NCI-H460 (cell line): ENCODE measurements around the gene PSRC1. TPM values are rescaled to one million over a fixed set of nuclear protein-coding genes. Genes with fewer than 3 reads are reported as not detected.

Experiments
- DNase-seq: peaks from one replicate; pipeline ENCODE4 v3.0.0-alpha.2; 2016; ENCODE audit warnings: low read depth; ENCODE audit errors: extremely low read depth
- total RNA-seq: library from RNA; depleted of rRNA; stranded (reverse); fragments of >200 nt; shearing (Covaris generic); gene quantifications from 2 replicates; pipeline ENCODE4 v1.2.3, GENCODE V29; 2014

PSRC1 gene
- total RNA-seq, 1 experiment from 2014 or later = 28.0 TPM

DNA sequence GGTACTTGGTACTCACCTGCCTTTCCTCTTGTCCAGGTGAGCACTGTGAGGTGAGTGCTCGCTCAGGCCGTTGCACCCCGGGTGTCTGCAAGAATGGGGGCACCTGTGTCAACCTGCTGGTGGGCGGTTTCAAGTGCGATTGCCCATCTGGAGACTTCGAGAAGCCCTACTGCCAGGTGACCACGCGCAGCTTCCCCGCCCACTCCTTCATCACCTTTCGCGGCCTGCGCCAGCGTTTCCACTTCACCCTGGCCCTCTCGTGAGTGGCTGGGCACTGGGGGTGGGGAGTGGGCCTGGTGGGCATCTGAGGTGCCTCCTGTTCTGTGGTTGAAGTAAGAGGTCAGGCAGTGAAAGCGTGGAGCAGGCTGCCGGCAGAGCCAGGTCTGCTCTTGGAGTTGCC, 21.9 kb downstream of the PSRC1 start:
- DNase-seq = no peak

DNA sequence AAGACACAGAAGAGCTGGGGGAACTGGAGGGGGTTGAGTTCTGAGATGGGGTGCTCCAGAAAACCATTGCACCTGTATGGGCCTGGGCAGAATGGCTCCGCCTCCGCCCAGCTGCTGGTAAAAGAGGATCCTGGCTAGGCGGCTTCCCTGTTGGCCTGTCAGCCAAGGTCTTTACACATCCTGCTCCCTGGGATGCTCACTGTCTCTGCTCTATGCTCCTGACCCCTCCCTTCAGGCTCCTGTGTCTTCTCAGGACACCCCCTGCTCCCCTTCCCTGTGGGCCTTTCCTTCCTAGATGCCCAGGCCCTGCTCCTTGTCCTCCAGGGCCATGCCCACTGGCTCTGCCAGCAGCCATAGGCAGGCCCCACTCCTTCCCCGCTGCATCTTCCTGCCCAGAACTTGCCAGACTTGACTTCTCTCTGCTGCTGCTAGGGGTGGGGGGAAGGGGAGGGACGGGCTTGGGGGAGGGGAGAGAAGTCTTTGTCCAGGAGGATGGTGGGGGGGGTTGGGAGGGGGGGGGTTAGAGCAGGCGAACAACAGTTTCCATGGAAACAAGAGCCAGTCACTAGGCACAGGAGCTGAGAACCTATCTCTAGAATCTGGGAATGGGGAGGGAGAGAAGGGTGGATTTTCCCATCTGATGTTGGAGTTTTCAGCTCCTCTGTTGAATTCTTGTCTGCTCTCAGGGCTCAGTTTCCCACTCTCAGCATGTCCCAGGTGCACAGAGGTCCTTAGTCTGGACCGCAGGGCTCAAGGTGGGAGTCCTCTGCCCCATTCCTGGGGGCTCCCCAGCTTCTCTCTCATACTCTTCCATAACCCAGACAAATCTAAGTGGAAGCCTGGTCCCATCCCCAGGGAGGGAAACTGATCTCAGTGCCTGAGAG, 23.0 kb downstream of the PSRC1 start:
- no peak for DNase-seq

DNA sequence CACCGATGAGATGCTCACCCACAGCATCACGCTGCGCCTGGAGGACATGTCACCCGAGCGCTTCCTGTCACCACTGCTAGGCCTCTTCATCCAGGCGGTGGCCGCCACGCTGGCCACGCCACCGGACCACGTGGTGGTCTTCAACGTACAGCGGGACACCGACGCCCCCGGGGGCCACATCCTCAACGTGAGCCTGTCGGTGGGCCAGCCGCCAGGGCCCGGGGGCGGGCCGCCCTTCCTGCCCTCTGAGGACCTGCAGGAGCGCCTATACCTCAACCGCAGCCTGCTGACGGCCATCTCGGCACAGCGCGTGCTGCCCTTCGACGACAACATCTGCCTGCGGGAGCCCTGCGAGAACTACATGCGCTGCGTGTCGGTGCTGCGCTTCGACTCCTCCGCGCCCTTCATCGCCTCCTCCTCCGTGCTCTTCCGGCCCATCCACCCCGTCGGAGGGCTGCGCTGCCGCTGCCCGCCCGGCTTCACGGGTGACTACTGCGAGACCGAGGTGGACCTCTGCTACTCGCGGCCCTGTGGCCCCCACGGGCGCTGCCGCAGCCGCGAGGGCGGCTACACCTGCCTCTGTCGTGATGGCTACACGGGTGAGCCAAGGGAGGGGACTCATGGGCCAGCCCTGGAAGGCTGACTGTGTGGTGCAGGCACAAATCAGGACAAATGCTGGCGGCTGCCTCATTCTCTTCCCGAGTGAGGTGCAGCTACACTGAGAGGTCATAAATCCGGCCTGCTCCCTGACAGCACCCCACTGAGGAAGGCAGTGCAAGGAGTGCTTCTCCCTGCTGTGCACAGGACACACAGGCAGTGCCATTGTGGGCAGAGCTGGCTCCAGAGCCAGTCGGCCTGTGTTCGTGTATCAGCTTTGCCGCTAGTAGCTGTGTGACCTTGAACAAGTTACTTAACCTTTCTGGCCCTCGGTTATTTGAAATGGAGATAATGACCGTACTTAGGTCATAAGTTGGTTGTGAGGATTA, 24.2 kb downstream of the PSRC1 start:
- no peak for DNase-seq

DNA sequence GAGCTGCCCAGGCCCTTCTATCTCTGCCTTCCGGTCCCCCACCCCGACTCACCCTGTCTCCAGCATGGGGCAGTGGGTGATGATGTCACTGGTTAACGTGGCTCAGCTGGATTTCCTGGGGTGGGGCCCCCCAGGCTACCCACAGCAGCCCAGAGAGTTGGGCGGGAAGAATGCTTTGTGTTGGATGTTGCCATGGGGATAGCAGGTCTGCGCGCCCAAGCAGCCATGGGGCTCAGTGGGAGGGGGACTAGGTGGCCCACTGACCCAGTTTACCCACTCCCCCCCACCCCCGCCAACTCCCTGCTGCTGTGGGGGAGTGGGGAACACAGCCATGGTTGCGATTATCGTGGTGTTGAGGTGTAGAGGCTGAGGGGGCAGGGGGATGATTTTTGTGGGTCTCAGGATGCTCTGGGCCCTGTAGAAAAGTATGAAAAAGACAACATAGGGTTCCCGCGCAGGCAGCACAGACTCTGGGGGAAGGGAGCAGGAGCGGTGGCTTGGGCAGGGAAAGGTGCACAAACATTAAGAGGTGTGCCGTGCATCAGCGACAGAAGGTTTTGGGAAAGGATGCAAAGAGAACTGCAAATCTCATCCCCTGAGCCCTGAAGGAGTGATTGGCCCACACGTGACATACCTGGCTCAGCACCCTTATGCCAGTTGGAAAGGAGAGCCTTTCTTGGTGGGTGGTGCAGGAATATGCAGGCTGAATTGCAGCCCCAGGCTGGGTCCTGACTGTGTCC, 25.1 kb downstream of the PSRC1 start:
- DNase-seq = no peak

DNA sequence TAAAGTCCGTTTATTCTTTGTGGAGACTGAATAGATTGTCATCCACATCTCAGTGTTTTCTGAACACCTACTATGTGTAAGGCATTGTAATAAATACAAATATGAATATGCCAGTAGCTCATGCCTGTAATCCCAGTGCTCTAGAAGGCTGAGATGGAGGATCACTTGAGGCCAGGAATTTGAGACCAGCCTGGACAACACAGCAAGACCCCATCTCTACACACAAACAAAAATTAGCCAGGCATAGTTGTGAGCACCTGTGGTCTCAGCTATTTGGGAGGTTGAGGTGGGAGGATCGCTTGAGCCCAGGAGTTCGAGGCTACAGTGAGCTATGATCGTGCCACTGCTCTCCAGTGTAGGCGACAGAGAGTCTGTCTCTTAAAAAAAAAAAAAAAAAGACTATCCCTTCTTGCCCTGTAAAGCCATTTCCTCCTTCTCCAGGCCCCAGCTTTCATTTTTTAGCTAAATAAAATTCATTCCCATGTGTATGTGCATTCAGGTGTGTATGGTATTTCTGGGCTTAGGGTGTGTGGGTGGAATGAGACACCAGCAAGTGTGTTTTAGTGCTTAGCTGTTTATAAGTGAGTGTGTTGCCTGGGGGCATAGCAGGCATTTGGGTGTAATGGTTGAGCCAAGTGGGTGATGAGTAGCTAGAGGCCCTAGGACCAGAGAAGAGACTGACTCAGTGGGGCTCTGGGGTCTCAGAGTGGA, 25.8 kb downstream of the PSRC1 start:
- DNase-seq = no peak

DNA sequence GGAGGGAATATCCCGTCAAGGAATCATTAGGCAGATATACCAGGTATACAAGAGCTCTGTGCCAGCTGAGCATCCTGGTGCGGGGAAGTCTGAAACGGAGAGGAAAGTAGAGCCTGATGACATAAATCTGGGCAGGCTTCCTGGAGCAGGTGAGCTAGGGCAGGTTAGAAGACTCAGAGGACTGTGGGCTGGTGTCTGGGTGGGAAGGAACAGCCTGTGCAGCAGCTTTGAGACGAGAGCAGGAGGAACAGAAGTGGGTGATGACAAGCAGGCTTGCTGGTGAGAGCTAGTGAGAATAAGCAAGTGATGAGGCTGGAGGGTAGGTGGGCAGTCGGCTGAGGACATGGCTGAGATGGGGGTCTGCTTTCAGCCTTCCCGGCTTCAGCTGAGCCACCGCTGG, 26.9 kb downstream of the PSRC1 start:
- DNase-seq = no peak

DNA sequence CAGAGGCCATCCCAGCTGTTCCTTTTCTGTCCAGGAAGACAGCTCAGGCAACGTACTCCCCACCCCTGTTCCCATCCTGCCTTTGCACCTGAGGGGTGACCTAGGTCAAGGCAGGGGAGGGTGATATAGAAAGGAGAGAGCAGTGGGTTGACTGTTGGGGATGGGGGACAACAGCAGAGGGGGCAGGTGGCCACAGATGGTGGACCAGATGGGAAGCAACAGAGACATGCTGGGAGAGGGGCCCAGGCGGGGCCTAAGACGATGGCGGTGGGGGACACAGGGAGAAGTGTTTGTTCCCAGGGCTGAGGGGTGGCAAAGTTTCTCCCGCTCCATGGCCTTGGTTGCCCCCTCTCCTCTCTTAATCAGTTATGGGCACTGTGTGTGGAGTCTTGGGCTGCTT, 27.3 kb downstream of the PSRC1 start:
- no peak for DNase-seq

DNA sequence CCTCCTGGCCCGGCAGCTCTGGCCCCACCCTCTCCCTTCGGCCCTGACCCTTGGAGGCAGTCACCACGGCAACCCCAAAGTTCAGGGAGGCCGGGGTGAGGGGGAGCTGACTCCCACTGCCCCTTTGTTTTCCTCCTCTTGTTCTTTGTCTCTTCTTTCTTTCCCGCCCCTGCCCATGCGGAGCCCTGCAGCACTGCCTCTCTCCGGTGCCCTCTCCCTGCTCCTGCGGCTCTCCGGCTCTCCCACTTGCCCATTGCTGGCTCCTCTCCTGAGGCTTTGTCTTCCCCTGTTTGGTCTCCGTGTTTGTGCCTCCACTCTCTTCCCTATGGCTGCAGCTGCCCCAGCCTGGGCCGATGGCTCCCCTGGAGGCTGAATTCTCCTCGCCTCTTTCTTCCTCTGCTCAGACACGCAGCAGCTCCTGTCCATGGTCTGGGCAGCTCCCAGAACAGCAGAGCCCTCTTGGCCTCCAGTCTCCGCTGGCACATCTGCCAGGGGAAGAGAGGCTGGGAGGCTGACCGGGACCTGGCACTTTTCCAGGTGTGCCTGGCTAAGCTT, 27.8 kb downstream of the PSRC1 start:
- no peak for DNase-seq

DNA sequence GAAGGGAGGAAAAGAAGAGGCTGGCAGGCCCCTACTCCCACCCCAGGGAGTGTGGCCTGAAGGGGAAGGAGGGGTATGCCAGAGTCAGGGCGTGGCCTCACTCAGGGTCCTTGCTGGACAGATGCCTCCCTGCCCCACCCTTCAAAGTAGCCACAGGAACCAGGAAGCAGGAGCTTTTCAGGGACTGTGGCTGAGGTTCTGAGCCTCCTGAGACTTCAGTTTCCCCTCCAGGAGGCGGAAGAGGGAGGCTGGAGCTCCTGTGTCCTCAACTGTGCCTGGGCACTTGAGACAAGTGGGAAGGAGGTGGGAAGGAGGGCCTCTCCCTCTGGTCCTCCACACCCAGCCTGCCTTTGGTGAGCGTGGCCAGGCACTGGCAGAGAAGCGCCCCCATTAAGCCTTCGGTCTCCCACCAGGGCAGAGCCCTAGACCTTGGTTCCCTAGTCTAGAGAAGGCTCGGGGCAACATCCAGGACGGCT, 28.3 kb downstream of the PSRC1 start:
- no peak for DNase-seq

DNA sequence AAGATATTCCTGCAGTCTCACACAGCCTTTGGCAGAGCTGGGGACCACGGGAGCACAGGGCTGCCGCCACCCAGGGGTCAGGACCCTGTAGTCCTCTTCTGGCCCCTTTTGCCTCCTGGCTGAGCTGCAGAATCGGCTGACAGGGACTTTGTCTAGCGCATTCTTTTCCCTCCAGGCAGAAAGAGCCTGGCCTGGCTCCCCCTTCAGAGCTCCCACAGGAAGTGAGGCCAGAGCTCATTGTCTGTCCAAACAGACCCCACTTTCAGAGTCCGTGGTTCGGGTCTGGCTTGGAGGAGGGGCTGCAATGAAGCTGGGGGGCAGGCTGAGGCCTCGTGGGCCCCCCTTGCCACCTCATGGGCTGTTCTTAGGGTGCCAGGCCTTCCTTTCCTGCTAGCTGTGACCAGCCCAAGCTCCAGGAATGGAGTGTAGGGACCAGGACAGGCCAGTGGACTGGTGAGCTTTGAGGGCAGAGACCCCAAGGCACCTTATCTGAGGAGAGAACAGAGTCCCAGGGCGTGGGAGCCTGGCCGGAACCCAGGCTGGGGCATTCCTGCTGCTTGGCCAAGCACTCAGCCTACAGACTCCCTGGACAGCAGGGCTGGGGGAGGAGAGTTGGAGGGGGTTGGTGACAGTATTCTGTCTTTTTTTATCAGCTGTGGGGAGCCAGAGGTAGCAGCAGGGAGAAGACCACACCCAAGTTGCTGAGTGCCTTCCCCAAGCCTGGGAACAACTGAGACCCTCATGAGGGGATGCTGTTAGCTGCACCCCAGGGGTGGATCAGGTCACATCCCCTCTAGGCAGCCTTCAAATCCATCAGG, 28.9 kb downstream of the PSRC1 start:
- DNase-seq = no peak

DNA sequence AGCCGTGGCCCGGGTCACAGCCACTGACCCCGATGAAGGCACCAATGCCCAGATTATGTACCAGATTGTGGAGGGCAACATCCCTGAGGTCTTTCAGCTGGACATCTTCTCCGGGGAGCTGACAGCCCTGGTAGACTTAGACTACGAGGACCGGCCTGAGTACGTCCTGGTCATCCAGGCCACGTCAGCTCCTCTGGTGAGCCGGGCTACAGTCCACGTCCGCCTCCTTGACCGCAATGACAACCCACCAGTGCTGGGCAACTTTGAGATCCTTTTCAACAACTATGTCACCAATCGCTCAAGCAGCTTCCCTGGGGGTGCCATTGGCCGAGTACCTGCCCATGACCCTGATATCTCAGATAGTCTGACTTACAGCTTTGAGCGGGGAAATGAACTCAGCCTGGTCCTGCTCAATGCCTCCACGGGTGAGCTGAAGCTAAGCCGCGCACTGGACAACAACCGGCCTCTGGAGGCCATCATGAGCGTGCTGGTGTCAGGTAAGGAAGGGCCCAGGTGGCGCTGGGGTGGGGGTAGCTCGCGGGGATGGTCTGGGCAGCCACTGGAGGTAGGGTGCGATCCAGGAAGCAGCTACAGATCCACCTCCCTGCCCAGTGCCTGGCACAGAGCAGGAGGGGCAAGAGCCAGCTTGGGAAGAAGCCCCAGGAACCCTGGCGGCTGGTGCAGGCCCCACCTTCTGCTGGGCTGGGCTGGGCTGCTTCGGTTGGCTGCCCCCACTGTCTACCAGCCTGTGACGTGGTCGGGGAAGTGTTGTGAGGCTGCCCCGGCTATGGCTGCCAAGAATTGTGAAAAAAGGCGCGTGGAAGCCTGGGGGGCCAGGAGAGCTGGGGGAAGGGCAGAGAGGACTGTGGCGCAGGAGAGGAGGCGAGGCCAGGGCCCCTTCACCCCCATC, 29.8 kb downstream of the PSRC1 start:
- DNase-seq = no peak

DNA sequence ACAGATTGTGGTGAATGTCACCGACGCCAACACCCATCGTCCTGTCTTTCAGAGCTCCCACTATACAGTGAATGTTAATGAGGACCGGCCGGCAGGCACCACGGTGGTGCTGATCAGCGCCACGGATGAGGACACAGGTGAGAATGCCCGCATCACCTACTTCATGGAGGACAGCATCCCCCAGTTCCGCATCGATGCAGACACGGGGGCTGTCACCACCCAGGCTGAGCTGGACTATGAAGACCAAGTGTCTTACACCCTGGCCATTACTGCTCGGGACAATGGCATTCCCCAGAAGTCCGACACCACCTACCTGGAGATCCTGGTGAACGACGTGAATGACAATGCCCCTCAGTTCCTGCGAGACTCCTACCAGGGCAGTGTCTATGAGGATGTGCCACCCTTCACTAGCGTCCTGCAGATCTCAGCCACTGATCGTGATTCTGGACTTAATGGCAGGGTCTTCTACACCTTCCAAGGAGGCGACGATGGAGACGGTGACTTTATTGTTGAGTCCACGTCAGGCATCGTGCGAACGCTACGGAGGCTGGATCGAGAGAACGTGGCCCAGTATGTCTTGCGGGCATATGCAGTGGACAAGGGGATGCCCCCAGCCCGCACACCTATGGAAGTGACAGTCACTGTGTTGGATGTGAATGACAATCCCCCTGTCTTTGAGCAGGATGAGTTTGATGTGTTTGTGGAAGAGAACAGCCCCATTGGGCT, 30.6 kb downstream of the PSRC1 start:
- DNase-seq = no peak

DNA sequence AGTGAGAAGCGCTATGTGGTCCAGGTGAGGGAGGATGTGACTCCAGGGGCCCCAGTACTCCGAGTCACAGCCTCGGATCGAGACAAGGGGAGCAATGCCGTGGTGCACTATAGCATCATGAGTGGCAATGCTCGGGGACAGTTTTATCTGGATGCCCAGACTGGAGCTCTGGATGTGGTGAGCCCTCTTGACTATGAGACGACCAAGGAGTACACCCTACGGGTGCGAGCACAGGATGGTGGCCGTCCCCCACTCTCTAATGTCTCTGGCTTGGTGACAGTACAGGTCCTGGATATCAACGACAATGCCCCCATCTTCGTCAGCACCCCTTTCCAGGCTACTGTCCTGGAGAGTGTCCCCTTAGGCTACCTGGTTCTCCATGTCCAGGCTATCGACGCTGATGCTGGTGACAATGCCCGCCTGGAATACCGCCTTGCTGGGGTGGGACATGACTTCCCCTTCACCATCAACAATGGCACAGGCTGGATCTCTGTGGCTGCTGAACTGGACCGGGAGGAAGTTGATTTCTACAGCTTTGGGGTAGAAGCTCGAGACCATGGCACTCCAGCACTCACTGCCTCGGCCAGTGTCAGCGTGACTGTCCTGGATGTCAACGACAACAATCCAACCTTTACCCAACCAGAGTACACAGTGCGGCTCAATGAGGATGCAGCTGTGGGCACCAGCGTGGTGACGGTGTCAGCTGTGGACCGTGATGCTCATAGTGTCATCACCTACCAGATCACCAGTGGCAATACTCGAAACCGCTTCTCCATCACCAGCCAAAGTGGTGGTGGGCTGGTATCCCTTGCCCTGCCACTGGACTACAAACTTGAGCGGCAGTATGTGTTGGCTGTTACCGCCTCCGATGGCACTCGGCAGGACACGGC, 31.4 kb downstream of the PSRC1 start:
- DNase-seq = no peak

DNA sequence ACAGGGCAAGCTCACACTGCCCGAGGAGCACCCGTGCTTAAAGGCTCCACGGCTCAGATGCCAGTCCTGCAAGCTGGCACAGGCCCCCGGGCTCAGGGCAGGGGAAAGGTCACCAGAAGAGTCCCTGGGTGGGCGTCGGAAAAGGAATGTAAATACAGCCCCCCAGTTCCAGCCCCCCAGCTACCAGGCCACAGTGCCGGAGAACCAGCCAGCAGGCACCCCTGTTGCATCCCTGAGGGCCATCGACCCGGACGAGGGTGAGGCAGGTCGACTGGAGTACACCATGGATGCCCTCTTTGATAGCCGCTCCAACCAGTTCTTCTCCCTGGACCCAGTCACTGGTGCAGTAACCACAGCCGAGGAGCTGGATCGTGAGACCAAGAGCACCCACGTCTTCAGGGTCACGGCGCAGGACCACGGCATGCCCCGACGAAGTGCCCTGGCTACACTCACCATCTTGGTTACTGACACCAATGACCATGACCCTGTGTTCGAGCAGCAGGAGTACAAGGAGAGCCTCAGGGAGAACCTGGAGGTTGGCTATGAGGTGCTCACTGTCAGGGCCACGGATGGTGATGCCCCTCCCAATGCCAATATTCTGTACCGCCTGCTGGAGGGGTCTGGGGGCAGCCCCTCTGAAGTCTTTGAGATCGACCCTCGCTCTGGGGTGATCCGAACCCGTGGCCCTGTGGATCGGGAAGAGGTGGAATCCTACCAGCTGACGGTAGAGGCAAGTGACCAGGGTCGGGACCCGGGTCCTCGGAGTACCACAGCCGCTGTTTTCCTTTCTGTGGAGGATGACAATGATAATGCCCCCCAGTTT, 32.3 kb downstream of the PSRC1 start:
- DNase-seq = no peak

DNA sequence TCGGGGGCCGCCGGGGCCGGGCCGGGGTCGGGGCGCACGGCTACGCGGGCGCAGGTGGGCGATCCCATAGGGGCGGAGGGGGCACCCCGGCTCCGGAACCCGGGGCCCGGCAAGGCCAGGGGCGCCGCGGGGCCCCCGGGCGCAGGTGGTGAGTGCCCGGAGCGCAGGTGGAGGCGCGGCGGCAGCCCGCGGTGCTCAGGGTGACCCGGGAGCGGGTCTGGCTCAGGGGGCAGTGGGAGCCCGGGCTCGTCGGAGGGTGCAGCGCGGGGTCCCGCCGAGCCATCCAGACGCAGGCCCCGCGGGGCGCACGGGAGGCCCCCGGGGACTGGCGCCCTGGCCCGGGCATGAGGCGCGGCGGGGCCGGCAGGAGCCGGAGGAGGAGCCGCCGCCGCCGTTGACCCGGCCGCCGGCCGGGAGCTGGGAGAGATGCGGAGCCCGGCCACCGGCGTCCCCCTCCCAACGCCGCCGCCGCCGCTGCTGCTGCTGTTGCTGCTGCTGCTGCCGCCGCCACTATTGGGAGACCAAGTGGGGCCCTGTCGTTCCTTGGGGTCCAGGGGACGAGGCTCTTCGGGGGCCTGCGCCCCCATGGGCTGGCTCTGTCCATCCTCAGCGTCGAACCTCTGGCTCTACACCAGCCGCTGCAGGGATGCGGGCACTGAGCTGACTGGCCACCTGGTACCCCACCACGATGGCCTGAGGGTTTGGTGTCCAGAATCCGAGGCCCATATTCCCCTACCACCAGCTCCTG, 33.1 kb downstream of the PSRC1 start:
- DNase-seq = no peak
